ENCODE results near the gene GUCY2D.

GUCY2D gene

GRCh38 chr17:8063761-8064534 is 61.5 kb downstream of the GUCY2D start:
- DNase-seq (ENCODE audit: low read depth in 1 of 2, low spot score in 1 of 2), result no peak
- TF ChIP-seq, protein P1, sequence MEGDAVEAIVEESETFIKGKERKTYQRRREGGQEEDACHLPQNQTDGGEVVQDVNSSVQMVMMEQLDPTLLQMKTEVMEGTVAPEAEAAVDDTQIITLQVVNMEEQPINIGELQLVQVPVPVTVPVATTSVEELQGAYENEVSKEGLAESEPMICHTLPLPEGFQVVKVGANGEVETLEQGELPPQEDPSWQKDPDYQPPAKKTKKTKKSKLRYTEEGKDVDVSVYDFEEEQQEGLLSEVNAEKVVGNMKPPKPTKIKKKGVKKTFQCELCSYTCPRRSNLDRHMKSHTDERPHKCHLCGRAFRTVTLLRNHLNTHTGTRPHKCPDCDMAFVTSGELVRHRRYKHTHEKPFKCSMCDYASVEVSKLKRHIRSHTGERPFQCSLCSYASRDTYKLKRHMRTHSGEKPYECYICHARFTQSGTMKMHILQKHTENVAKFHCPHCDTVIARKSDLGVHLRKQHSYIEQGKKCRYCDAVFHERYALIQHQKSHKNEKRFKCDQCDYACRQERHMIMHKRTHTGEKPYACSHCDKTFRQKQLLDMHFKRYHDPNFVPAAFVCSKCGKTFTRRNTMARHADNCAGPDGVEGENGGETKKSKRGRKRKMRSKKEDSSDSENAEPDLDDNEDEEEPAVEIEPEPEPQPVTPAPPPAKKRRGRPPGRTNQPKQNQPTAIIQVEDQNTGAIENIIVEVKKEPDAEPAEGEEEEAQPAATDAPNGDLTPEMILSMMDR (IDR thresholded peaks at IDR 0.05; ENCODE audit: insufficient read depth, low read length), result no peak
- Histone ChIP-seq H3K27ac (replicated peaks) (no peak overlapping the region), H3K27me3 (ENCODE audit: insufficient read depth, poor library complexity, severe bottlenecking) (no peaks in the 10 kb centered on the region), H3K4me3 (replicated peaks; ENCODE audit: insufficient read depth, low read length) (no peak overlapping the region)

GRCh38 chr17:8064561-8065019 is 62.2 kb downstream of the GUCY2D start:
- TF ChIP-seq GABPA (IDR thresholded peaks at IDR 0.05; ENCODE audit: low read depth), result no peak
- no peak for TF ChIP-seq SPI1 (IDR thresholded peaks at IDR 0.05; ENCODE audit: borderline replicate concordance, low read depth)
- TF ChIP-seq, protein P1 (IDR thresholded peaks at IDR 0.05; ENCODE audit: insufficient read depth, low read length), result no peak
- TF ChIP-seq POLR2AphosphoS5 (IDR thresholded peaks at IDR 0.05; ENCODE audit: low read depth), result no peak
- no peak for TF ChIP-seq REST (IDR thresholded peaks at IDR 0.05; ENCODE audit: insufficient replicate concordance, low read depth)
- no peaks in the 10 kb centered on the region for H3K27me3 ChIP-seq (ENCODE audit: insufficient read depth, poor library complexity, severe bottlenecking)
- H3K27ac ChIP-seq (replicated peaks), result no peak overlapping the region
- no peak overlapping the region for H3K4me3 ChIP-seq (replicated peaks; ENCODE audit: insufficient read depth, low read length)
- no peak for DNase-seq (ENCODE audit: low read depth in 1 of 2, low spot score in 1 of 2)

DNA sequence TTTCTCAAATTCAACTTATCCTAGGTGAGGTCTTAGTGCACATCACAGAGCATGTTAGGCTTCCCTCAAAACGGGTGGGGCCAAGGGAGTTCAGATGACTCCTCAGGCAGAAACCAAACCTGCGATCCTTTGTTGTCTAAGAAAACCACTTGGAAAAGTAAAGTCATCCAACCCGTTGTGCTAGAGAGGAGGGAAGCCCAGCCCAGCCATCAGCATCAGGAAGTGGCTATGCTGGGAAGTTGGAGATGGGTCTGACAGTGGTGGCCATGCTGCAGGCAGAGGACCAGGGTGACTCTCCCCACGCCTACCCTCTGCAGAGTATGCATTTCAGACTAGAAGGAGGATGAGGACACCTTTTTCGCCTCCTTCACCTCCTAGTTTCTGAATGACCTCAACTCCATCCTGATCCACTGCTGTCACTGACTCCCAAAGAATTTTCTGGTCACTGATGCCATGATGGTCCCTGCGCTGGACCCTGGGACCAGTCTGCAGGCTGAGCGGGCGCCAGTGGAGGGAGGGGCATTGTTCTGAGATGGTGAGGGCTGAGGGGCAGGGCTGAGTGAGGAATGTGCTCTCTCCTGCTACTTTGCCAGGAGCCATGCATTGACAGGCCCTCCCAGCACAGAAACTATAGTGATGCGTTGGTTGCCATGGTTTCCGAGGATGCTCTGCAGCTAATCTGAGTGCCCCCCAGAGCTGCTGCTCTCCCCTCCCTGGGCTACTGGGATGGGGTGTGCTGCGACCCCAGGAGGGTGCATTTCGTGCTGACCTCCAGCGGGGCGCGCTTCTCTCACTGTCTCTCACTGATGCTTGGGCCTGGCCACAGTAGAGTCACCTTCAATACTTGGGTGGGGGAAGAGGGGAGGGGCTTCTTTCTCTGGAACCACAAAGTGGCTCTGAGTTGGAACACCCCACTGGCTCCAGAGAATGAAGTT is 64.7 kb downstream of the GUCY2D start:
- Histone ChIP-seq H3K4me3 (replicated peaks; ENCODE audit: insufficient read depth, low read length) (no peak overlapping the region), H3K27me3 (ENCODE audit: insufficient read depth, poor library complexity, severe bottlenecking) (no peaks in the 10 kb centered on the region), H3K27ac (replicated peaks) (no peak overlapping the region)
- TF ChIP-seq POLR2AphosphoS5 (IDR thresholded peaks at IDR 0.05; ENCODE audit: low read depth) (no peak), REST (IDR thresholded peaks at IDR 0.05; ENCODE audit: insufficient replicate concordance, low read depth) (no peak), SPI1 (IDR thresholded peaks at IDR 0.05; ENCODE audit: borderline replicate concordance, low read depth) (no peak), GABPA (IDR thresholded peaks at IDR 0.05; ENCODE audit: low read depth) (no peak)
- TF ChIP-seq, protein P1 (IDR thresholded peaks at IDR 0.05; ENCODE audit: insufficient read depth, low read length), result no peak
- DNase-seq (ENCODE audit: low read depth in 1 of 2, low spot score in 1 of 2), result no peak
